ENCODE data around the gene IGF1R.

The IGF1R gene

GRCh38 chr15:98870788-98871187 is 222.4 kb downstream of the IGF1R start:
- Histone ChIP-seq H3K79me2 (ENCODE audit: insufficient read depth, low read depth) (peaks cover 76% of the 10 kb centered on the region), H3K4me1 (ENCODE audit: low read depth, poor library complexity, severe bottlenecking) (peaks cover 37% of the 10 kb centered on the region), H2AFZ (ENCODE audit: low read depth) (no peak overlapping the region), H3K4me3 (IDR thresholded peaks at IDR 0.05; ENCODE audit: insufficient read depth, low read depth, low read length) (no peak overlapping the region), H4K20me1 (ENCODE audit: insufficient read depth) (no peaks in the 10 kb centered on the region), H3K27me3 (ENCODE audit: insufficient read depth, low read depth) (no peaks in the 10 kb centered on the region), H3K4me2 (no peak overlapping the region), H3K9ac (no peak overlapping the region), H3K36me3 (ENCODE audit: insufficient read depth) (no peaks in the 10 kb centered on the region), H3K27ac (no peak overlapping the region)
- TF ChIP-seq, protein P1, sequence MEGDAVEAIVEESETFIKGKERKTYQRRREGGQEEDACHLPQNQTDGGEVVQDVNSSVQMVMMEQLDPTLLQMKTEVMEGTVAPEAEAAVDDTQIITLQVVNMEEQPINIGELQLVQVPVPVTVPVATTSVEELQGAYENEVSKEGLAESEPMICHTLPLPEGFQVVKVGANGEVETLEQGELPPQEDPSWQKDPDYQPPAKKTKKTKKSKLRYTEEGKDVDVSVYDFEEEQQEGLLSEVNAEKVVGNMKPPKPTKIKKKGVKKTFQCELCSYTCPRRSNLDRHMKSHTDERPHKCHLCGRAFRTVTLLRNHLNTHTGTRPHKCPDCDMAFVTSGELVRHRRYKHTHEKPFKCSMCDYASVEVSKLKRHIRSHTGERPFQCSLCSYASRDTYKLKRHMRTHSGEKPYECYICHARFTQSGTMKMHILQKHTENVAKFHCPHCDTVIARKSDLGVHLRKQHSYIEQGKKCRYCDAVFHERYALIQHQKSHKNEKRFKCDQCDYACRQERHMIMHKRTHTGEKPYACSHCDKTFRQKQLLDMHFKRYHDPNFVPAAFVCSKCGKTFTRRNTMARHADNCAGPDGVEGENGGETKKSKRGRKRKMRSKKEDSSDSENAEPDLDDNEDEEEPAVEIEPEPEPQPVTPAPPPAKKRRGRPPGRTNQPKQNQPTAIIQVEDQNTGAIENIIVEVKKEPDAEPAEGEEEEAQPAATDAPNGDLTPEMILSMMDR (conservative IDR thresholded peaks at IDR 0.05; ENCODE audit: low read depth, low read length): no peak

DNA sequence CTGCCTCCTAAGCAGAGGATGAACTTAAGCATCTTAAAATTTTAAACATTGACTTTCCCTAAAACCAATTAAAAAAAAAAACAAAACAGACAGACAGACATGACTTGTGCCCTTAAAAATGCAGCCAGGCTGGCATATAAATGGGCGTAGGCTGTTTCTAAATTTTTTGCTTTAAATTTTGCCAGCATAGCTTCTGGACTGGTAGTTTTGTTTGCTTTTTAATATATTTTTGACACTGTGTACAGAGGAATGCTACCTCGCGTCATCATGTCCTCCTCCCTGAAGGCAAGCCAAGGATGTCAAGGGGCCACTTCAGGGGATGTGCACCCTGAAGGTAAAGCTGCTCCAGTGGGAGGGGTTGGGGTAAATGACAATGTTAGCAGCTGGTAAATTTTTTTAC is 224.4 kb downstream of the IGF1R start:
- H3K27ac ChIP-seq: peak overlapping the region; percentile 80
- TF ChIP-seq, protein P1 (conservative IDR thresholded peaks at IDR 0.05; ENCODE audit: low read depth, low read length): no peak

GRCh38 chr15:98873441-98874218 is 225.3 kb downstream of the IGF1R start:
- Histone ChIP-seq H3K36me3 (ENCODE audit: insufficient read depth) (no peaks in the 10 kb centered on the region), H3K4me3 (IDR thresholded peaks at IDR 0.05; ENCODE audit: insufficient read depth, low read depth, low read length) (no peak overlapping the region), H3K79me2 (ENCODE audit: insufficient read depth, low read depth) (peaks cover 81% of the 10 kb centered on the region), H3K4me1 (ENCODE audit: low read depth, poor library complexity, severe bottlenecking) (peaks cover 61% of the 10 kb centered on the region), H3K27me3 (ENCODE audit: insufficient read depth, low read depth) (no peaks in the 10 kb centered on the region), H3K4me2 (peak overlapping the region; percentile 93), H2AFZ (ENCODE audit: low read depth) (peak overlapping the region; percentile 10; the same call in 1 of the 2 replicates), H3K9ac (peak overlapping the region; percentile 61), H3K27ac (peak overlapping the region; percentile 80), H4K20me1 (ENCODE audit: insufficient read depth) (no peaks in the 10 kb centered on the region)
- TF ChIP-seq, protein P1 (conservative IDR thresholded peaks at IDR 0.05; ENCODE audit: low read depth, low read length): peak; percentile 4; the same call in 1 of the 2 replicates

More for the DNA sequence above, 224.4 kb downstream of the IGF1R start:
- H3K36me3 ChIP-seq (ENCODE audit: insufficient read depth): no peaks in the 10 kb centered on the region
- no peak overlapping the region for H2AFZ ChIP-seq (ENCODE audit: low read depth)
- H4K20me1 ChIP-seq (ENCODE audit: insufficient read depth): no peaks in the 10 kb centered on the region
- H3K4me1 ChIP-seq (ENCODE audit: low read depth, poor library complexity, severe bottlenecking): peaks cover 57% of the 10 kb centered on the region
- H3K4me3 ChIP-seq (IDR thresholded peaks at IDR 0.05; ENCODE audit: insufficient read depth, low read depth, low read length): no peak overlapping the region
- peaks cover 80% of the 10 kb centered on the region for H3K79me2 ChIP-seq (ENCODE audit: insufficient read depth, low read depth)
- H3K27me3 ChIP-seq (ENCODE audit: insufficient read depth, low read depth): no peaks in the 10 kb centered on the region
- H3K9ac ChIP-seq: peak overlapping the region; percentile 61; the same call in 1 of the 2 replicates
- H3K4me2 ChIP-seq: peak overlapping the region; percentile 93

DNA sequence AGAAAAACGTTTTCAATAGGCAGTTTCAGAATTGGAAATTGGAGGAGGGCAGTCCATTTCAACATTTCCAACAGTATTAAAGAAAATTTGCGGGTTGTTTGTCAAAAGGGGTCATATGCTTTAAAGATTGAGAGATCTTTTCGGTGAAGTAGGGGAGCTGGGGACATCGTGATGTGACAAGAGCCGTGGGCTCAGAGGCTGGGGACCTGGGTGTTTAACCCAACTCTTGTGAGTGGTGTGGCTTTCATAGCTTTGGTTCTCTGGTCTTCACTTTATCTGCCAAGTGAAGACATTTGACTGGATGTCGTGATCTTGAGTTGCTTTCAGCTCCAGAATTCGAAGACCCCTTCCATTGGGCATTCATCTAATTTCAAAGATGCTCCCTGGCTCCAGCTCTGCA is 226.0 kb downstream of the IGF1R start:
- H3K9ac ChIP-seq: peak overlapping the region; percentile 61
- H3K4me2 ChIP-seq: peak overlapping the region; percentile 93
- peak overlapping the region; percentile 10; the same call in 1 of the 2 replicates for H2AFZ ChIP-seq (ENCODE audit: low read depth)
- no peak overlapping the region for H3K4me3 ChIP-seq (IDR thresholded peaks at IDR 0.05; ENCODE audit: insufficient read depth, low read depth, low read length)
- H3K36me3 ChIP-seq (ENCODE audit: insufficient read depth): no peaks in the 10 kb centered on the region
- peak overlapping the region; percentile 80 for H3K27ac ChIP-seq
- peaks cover 76% of the 10 kb centered on the region for H3K79me2 ChIP-seq (ENCODE audit: insufficient read depth, low read depth)
- no peaks in the 10 kb centered on the region for H3K27me3 ChIP-seq (ENCODE audit: insufficient read depth, low read depth)
- H3K4me1 ChIP-seq (ENCODE audit: low read depth, poor library complexity, severe bottlenecking): peaks cover 61% of the 10 kb centered on the region
- TF ChIP-seq, protein P1 (conservative IDR thresholded peaks at IDR 0.05; ENCODE audit: low read depth, low read length): no peak
- H4K20me1 ChIP-seq (ENCODE audit: insufficient read depth): no peaks in the 10 kb centered on the region

Data from KMS-11 (cell line).